Hepatocyte (in vitro differentiated cells): ENCODE results near the gene MLST8. TPM values are rescaled to one million over a fixed set of nuclear protein-coding genes. Genes with fewer than 3 reads are reported as not detected.

Experiments used
- DNase-seq: peaks from one replicate; pipeline ENCODE4 v3.0.0-alpha.2; 2016; ENCODE audit warnings: low spot score
- H2AFZ ChIP-seq: fragments of 200-600 bp; sonication (generic); 2 replicates; pipeline ENCODE4 v1.6.0; 2016; ENCODE audit warnings: antibody characterized with exemption, mild to moderate bottlenecking
- H3K27ac ChIP-seq: fragments of 200-600 bp; sonication (generic); 2 replicates; pipeline ENCODE4 v1.5.1; 2016; ENCODE audit warnings: mild to moderate bottlenecking
- H3K27me3 ChIP-seq: fragments of 200-600 bp; sonication (generic); 2 replicates; pipeline ENCODE4 v1.6.1; 2016
- H3K36me3 ChIP-seq: fragments of 200-600 bp; sonication (generic); replicated peaks from 2 replicates; pipeline ENCODE4 v1.5.1; 2016; ENCODE audit warnings: low read depth; ENCODE audit not compliant: insufficient read depth
- H3K4me1 ChIP-seq: fragments of 200-600 bp; sonication (generic); 2 replicates; pipeline ENCODE4 v1.5.1; 2016; ENCODE audit warnings: mild to moderate bottlenecking, moderate library complexity; ENCODE audit not compliant: insufficient read depth
- H3K4me2 ChIP-seq: fragments of 200-600 bp; sonication (generic); 2 replicates; pipeline ENCODE4 v1.6.0; 2016
- H3K4me3 ChIP-seq: fragments of 200-600 bp; sonication (generic); 2 replicates; pipeline ENCODE4 v1.5.1; 2016; ENCODE audit warnings: mild to moderate bottlenecking
- H3K79me2 ChIP-seq: fragments of 200-600 bp; sonication (generic); 2 replicates; pipeline ENCODE4 v1.6.0; 2017; ENCODE audit warnings: mild to moderate bottlenecking
- H3K9me2 ChIP-seq: fragments of 200-600 bp; sonication (generic); replicated peaks from 2 replicates; pipeline ENCODE4 v1.6.0; 2017; ENCODE audit warnings: mild to moderate bottlenecking; ENCODE audit not compliant: insufficient read depth
- H3K9me3 ChIP-seq: fragments of 200-600 bp; sonication (generic); 2 replicates; pipeline ENCODE4 v1.5.1; 2016; ENCODE audit warnings: low read depth, mild to moderate bottlenecking
- H4K20me1 ChIP-seq: fragments of 200-600 bp; sonication (generic); 2 replicates; pipeline ENCODE4 v1.6.0; 2016; ENCODE audit warnings: mild to moderate bottlenecking; ENCODE audit not compliant: insufficient read depth, poor library complexity, severe bottlenecking
- CTCF ChIP-seq: fragments of 200-600 bp; sonication (generic); IDR thresholded peaks from 2 replicates; pipeline ENCODE4 v1.5.1; 2016; ENCODE audit warnings: antibody characterized with exemption, mild to moderate bottlenecking; ENCODE audit not compliant: poor library complexity
- EZH2 ChIP-seq: fragments of 200-600 bp; sonication (generic); IDR thresholded peaks from 2 replicates; pipeline ENCODE4 v1.6.1; 2016; ENCODE audit warnings: antibody characterized with exemption, mild to moderate bottlenecking, borderline replicate concordance
- EZH2phosphoT487 ChIP-seq: fragments of 200-600 bp; sonication (generic); IDR thresholded peaks from one replicate; pipeline ENCODE4 v1.6.1; 2018; ENCODE audit warnings: antibody characterized with exemption, mild to moderate bottlenecking, low read depth, moderate library complexity; ENCODE audit not compliant: unreplicated experiment, severe bottlenecking
- WGBS: methylation state at CpG from one replicate; pipeline ENCODE4 v1.1.6; 2016; ENCODE audit warnings: low lambda C conversion rate; ENCODE audit errors: missing lambda C conversion rate; 5-methylcytosine and 5-hydroxymethylcytosine counted together
- polyA plus RNA-seq: library from polyadenylated mRNA; unstranded; fragments of >200 nt; fragmentation: Nextera tagmentation; extraction: Ambion mirVana; gene quantifications from 2 replicates; pipeline ENCODE4 v1.2.1, GENCODE V29; 2016
- total RNA-seq: library from RNA; depleted of rRNA; stranded (reverse); fragments of >200 nt; gene quantifications from 2 replicates; pipeline ENCODE4 v1.2.3, GENCODE V29; 2014

Gene MLST8
- total and polyA plus RNA-seq, 2 experiments from 2014 or later, result 28.3 to 88.3 TPM

- 90% methylated on average over 6 of the region's 6 CpGs for WGBS
These were observed 21.7 kb downstream of the MLST8 start for GRCh38 chr16:2226918-2227317.

GRCh38 chr16:2228161-2228824, 23.0 kb downstream of the MLST8 start:
- no peak for DNase-seq
- Histone ChIP-seq H3K79me2 (peaks cover 40% of the 10 kb centered on the region), H3K27me3 (no peaks in the 10 kb centered on the region), H3K36me3 (no peaks in the 10 kb centered on the region), H3K9me2 (no peaks in the 10 kb centered on the region), H2AFZ (no peak overlapping the region), H3K4me3 (no peak overlapping the region), H3K4me2 (no peak overlapping the region), H3K9me3 (no peaks in the 10 kb centered on the region), H4K20me1 (peaks cover 17% of the 10 kb centered on the region), H3K4me1 (peaks cover 13% of the 10 kb centered on the region), H3K27ac (no peak overlapping the region)
- TF ChIP-seq EZH2phosphoT487 (no peak), CTCF (no peak), EZH2 (no peak)
- WGBS, result 86% methylated on average over 20 of the region's 25 CpGs

More at GRCh38 chr16:2226918-2227317, 21.7 kb downstream of the MLST8 start:
- no peaks in the 10 kb centered on the region for H3K9me2 ChIP-seq
- DNase-seq, result no peak
- H3K4me2 ChIP-seq, result no peak overlapping the region
- no peaks in the 10 kb centered on the region for H3K27me3 ChIP-seq
- H3K4me3 ChIP-seq, result no peak overlapping the region
- peaks cover 17% of the 10 kb centered on the region for H4K20me1 ChIP-seq
- no peaks in the 10 kb centered on the region for H3K9me3 ChIP-seq
- no peak overlapping the region for H3K27ac ChIP-seq
- no peak overlapping the region for H2AFZ ChIP-seq
- peaks cover 13% of the 10 kb centered on the region for H3K4me1 ChIP-seq
- H3K36me3 ChIP-seq, result no peaks in the 10 kb centered on the region
- H3K79me2 ChIP-seq, result peaks cover 40% of the 10 kb centered on the region
- TF ChIP-seq EZH2 (no peak), CTCF (no peak), EZH2phosphoT487 (no peak)

- no peak overlapping the region for H2AFZ ChIP-seq
- H3K4me1 ChIP-seq, result peaks cover 13% of the 10 kb centered on the region
- peaks cover 40% of the 10 kb centered on the region for H3K79me2 ChIP-seq
- H3K36me3 ChIP-seq, result no peaks in the 10 kb centered on the region
- TF ChIP-seq EZH2phosphoT487 (no peak), EZH2 (no peak), CTCF (no peak)
- WGBS, result 96% methylated on average over 12 of the region's 12 CpGs
- H4K20me1 ChIP-seq, result peaks cover 17% of the 10 kb centered on the region
- no peak overlapping the region for H3K4me2 ChIP-seq
- no peak for DNase-seq
- no peak overlapping the region for H3K27ac ChIP-seq
- no peaks in the 10 kb centered on the region for H3K9me2 ChIP-seq
- no peaks in the 10 kb centered on the region for H3K9me3 ChIP-seq
- no peaks in the 10 kb centered on the region for H3K27me3 ChIP-seq
- no peak overlapping the region for H3K4me3 ChIP-seq
These were observed 23.8 kb downstream of the MLST8 start for GRCh38 chr16:2229091-2229490.
